GM12875 (cell line): Measurements from ENCODE around the gene CDC25C.

Experiments
- H3K4me3 ChIP-seq: one replicate; pipeline ENCODE4 v1.5.1; 2011; ENCODE audit warnings: low read depth, low read length, control low read depth
- CTCF ChIP-seq: IDR thresholded peaks from 2 replicates; pipeline ENCODE4 v1.5.1; 2011; ENCODE audit warnings: low read depth, mild to moderate bottlenecking, control low read depth, inconsistent platforms, low read length, moderate library complexity, borderline replicate concordance; ENCODE audit not compliant: insufficient read depth

Gene CDC25C

DNA sequence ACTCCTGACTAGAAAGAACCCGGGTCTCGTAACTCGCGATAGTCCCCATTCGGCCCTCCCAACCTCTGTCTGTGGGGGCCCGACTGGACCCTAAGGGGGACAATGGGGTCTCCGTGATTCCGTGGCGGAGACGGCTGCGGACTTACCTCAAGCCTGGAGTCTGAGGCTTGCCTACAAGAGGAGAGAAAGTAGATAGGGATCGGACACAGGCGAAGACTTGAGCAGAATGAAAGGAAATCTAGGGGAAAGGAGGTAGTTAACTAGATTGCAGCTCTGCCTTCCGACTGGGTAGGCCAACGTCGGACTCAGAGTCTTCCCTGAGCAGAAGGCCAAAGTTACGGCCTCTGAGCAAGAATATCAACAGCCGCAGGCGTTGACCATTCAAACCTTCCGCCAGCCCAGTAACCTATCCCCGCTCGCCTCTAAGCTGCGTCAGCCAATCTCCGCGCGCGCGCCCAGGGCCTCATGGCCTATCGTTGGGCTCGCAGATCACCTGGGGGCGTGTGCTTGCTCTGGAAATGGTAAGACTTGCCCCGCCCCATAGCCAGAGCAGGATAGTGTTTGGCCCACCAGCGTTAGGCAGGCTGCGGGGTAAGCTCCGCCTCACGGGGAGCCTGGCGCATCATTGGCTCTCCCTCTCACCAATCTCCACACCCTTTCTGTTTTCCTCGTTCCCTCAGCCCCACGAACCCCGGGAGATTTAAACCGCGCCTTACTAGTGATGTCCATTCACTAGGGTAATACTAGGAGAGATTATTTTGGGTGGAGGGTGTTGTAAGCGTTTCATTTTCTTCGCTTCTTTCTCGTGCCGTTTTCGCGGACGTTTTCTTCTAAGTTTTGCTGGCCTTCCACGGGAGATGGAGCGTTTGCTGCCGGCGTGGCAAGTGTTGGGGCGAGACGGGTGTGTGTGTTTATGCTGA, at the start of gene CDC25C:
TSS of gene CDC25C (minus strand) at position 356 of the 920 bp plus-strand sequence. CDS start 624 bp downstream, outside the sequence.
- TF ChIP-seq CTCF = no peak

DNA sequence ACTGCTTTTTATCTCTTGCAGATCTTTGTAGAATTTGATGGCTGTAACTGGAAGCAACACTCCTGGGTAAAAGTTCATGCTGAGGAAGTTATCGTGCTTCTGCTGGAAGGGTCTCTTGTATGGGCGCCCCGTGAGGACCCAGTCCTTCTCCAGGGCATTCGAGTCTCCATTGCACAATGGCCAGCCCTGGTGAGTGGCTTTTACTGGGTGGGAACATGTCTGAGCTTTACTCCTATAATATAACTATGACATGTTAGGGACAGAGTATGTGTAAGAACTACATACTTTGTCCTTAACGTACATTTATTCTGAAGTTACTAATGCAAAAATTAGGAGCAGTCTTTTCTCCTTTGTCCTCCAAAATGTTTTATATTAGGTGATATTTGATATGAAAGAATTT, 41.0 kb upstream of the CDC25C start:
- no peak overlapping the region for H3K4me3 ChIP-seq
- TF ChIP-seq CTCF = no peak

More for the DNA sequence above, at the start of gene CDC25C:
- peak within 1 kb of the TSS; percentile 66 for H3K4me3 ChIP-seq

GRCh38 chr5:138372225-138372624, 40.6 kb upstream of the CDC25C start:
- no peak for TF ChIP-seq CTCF

DNA sequence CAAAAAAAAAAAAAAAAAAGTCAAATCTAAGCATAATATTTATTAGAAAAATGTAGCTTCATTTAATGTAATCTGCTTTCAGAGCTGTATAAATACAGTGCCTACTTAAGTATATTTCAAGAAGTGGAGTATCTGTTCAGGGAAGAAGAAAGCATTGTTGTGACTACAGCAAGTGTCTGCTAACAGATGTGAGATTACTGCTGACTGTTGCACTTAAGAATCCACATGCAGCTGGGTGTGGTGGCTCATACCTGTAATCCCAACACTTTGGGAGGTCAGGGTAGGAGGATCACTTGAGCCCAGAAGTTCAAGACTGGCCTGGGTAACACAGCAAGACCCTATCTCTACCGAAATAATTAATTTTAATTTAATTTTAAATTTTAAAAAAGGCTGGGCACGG, 39.9 kb upstream of the CDC25C start:
- no peak overlapping the region for H3K4me3 ChIP-seq
- no peak for TF ChIP-seq CTCF

More at GRCh38 chr5:138372225-138372624, 40.6 kb upstream of the CDC25C start:
- no peak overlapping the region for H3K4me3 ChIP-seq

- no peak for TF ChIP-seq CTCF
- no peak overlapping the region for H3K4me3 ChIP-seq
Measured at GRCh38 chr5:138370537-138370936, 38.9 kb upstream of the CDC25C start.

- TF ChIP-seq CTCF = no peak
- H3K4me3 ChIP-seq = no peak overlapping the region
Measured at GRCh38 chr5:138369706-138370105, 38.1 kb upstream of the CDC25C start.

DNA sequence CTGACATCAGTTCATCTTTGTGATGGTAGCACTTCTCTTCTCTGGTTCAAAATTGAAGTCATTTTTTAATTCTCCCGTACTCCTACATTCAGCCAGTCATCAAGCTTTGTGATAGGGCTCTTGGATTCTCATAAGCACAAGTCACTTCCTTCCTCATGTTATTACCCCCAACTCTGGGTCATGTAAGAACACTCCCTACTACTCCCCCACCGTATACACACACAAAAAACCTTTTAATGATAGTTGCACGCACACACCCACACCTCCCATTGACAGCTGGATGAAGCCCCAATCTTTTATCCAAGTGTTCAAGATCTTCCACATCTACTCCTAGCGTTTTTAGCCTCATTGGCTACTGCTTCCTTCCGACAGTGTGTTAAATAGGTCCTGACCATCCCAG, 37.7 kb upstream of the CDC25C start:
- TF ChIP-seq CTCF = no peak
- no peak overlapping the region for H3K4me3 ChIP-seq
